Measurements from ENCODE around the gene VCAN.

VCAN gene

DNA sequence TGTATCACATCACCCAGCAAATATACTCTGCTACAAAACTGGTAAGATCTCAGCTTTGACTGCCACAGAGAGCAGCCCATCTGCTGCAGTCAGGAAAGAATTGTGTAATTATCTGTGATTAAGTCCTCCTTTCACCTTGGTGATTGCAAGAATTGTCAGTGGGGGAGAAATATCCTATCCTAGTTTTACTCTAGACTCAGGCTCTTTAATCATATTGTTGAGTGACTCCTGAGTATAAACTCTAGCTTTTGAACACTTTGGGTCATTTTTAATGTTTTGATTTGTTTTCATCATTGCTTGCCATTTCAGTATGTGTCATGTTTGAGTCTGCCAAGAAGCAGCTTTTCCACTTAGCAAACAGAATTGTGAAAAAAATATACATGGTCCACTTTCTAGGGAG is 32.1 kb downstream of the VCAN start:
- no peak for DNase-seq

DNA sequence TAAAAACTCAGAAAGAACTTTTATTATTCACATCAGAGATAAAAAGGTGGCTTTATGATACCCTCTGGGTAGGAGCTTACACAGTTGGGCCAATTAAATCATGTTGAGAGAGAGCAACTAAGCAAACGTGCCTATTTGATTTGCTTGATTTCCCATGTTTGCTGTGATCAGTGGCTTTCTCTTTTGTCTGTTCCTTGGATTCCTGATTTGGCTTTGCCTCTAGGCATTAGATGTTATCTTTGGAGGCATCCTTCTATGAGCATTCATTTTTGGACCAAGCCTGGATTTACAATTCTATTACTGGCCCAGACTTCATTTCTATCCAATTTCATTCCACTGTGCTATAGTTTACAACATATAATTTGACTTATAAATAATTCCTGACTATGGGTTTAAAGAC is 35.9 kb downstream of the VCAN start:
- DNase-seq, result no peak

DNA sequence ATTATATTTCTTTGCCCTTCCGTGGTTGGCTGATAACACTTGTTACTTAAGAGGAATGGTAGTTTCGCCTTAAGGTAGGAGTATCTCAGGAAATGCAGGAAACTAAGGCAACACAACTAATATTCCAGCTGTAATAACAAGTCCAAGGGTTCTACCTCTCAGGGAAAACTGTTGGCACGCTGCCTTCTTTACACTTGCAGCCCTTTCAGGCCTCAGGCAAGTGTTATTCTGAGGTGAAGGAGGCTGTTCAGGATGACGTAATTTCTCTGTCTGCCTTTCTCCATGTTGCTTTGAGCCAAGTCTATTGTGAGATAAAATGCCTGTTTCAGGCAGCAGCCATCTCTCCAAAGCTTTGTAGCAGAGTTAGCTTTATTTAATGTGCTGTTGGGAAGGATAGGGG is 38.0 kb downstream of the VCAN start:
- DNase-seq, result peak; percentile 54

DNA sequence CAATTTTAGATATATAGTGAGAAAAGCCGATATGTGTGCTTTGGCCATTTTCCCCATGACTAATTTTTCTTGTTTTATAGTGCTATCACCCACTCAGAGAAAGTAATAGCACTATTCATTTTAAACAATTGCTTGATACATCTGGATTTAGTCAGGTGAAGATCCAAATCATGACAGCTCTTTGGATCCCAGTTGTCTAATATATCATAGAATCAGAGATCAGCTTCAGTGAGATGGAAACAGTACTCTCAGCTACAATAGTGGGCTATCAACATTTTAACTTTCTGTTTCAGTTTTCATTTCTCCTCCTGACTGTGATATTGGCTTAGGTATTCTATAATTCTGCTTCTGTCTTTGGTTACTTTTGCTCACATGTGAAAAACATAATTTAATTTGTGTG is 38.7 kb downstream of the VCAN start:
- DNase-seq, result no peak

DNA sequence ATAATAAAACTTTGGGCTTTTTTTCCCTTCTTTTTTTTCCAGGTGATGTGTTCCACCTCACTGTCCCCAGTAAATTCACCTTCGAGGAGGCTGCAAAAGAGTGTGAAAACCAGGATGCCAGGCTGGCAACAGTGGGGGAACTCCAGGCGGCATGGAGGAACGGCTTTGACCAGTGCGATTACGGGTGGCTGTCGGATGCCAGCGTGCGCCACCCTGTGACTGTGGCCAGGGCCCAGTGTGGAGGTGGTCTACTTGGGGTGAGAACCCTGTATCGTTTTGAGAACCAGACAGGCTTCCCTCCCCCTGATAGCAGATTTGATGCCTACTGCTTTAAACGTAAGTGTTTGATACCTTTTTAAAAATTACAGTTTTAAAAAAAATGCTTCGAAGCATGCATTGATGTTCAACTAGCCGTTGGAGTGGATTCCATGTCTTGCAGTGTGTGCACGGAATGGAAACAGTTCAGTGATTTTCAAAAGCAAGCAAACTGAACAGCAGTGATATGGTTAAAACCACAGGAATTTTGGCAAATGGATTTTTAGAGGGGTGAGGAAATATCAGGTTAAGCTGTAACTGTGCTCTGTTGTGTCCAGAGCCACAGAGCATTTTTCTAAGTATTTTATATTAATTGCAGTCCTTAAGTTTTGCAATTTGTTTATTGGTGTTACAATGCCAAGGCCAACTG is 40.7 kb downstream of the VCAN start:
- no peak for DNase-seq

DNA sequence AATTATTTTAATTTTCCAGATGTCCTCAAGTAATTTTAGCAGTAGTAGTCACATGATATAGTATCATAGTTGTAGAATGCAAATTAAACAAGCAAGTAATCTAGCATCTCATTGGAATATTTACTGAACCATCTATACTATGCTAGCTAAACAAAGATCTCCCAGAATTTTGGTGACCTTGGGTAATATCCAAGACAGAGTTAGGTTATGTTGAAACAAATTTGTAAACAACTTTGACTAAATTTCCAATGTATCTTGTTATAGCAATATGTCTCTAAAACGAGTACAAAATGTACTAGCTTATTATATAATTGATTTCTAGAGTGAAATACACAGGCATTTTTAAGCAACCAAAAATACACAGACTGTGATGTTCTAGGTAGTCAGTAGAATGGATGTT is 41.5 kb downstream of the VCAN start:
- no peak for DNase-seq

DNA sequence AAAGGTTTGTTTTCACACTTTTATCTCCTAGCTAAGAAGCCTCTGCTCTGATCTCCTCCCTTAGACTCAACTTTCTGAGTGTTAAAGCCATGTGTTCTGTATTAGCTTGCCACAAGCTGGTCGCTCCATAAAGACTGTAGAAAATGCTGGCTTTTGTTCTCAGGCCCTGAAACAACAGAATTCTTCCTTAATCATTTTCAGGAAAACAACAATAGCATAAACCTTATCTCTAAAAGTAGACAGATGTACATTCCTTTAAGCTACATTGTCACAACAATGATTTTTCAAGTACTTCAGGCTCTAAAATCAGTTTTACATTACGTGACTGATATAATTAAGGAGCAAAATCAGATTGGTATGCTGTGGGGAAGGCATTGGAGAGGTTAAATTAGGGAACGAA is 41.9 kb downstream of the VCAN start:
- no peak for DNase-seq

DNA sequence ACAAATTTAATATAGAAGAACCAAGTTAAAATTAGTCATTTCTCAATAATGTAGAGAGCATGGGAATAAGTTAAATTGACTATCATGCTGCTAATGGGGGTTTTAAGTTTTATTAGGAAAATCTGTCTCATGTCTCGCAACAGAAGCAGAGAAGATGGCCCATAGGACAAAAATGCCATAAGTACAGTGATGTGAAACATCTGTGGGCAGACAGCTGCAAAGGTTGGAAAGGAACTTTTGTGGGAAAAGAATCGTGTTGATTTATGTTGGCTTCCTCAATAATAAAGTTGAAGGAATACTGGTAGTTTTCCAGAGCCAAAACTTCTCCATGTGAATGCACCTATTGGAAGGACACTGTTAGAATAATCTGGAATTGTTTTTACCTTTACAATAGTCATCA is 44.8 kb downstream of the VCAN start:
- no peak for DNase-seq

DNA sequence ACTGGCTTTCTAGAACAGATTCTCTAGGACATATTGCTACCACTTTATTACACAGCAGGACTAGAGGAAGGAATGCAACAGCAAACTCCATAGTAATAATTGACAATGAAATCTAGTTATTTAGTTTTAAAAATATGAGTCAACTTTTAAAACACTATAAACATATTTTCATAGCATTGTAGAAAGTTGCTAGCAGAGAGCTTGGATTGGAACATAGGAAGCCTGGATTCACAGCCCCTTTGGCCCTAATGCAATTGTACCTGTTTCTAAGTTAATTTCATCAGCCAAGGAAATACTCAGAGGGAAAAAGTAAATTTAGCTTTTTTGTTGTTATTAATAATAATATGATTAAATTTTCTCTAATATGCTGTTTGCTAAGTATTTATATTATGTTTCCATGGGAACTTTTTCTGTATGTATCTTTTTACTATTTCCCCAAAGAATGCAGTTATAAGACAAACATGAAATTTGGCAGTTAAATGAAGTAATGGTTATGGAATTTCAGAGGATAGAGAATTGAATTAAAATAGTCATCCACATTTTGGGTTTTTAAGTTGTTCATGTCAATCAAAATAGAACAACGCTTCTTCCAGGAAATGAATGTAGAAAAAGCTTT is 45.6 kb downstream of the VCAN start:
- no peak for DNase-seq

DNA sequence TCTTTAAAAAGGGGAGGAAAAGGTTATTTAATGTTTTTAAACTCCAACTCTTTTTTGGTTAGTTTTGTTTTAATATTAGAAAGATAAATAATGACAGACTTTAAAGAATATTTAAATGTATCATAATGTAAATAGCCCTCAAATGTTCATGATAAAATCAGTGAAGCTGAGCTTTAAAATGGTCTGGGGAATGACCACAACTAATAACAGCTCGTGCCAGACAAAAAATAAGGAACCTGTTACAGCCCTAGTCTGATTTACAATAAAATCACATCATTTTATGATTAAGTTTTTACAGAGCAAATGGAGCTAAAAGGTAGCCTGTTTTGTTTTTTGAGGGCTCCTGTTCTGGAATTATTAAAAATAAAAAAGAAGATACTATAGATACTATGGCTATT is 46.1 kb downstream of the VCAN start:
- DNase-seq, result no peak

DNA sequence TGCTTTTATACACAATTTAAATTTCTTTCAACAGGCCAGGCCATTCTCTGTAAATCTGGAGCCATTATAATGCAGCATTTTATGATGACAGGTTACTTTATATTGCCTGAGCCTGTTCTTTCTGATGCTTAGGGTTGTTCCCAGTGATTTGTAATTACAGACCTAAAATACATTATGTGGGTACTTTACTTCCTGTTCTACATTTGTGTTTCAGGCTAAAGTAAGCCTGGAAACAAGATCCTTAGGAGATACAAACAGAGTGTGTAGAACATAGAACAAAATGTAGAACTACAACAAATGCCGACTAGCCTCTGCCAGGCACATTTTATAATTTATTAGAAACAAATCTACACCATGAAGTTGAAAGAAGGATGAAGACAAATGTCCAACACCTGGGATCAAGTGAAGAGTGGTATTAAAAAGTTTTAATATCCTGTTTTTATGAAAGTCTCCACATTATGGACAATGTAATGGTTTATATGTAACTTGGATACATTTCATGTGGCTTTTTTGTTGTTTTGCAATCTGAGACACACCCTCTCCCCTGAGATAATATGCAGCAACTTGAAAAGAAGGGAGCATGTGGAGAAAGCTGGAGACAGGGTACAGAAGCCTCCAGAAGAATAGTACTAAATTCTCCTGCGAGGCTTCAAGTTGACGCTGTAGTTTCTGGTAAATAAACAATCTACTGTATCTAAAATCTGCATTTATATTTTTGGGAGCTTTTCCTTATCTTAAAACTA is 46.9 kb downstream of the VCAN start:
- DNase-seq, result no peak

DNA sequence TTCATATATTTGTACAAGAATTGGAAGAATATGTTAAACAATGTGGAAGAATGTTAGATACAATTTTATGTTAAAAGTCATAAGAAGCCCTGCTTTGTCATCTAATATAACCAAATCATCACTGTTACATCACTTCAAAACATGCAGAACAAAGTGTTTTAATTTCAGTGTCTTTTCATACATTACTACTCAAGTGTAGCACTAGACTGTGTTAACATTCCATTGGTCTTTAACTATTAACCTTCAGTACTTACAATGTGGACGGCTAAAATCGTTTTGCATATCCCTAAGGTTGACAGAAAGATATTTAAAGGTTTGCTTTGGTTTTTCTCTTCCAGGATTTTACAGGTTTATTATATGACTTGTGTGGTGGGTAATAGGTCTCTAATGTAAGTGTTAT is 50.9 kb downstream of the VCAN start:
- no peak for DNase-seq

DNA sequence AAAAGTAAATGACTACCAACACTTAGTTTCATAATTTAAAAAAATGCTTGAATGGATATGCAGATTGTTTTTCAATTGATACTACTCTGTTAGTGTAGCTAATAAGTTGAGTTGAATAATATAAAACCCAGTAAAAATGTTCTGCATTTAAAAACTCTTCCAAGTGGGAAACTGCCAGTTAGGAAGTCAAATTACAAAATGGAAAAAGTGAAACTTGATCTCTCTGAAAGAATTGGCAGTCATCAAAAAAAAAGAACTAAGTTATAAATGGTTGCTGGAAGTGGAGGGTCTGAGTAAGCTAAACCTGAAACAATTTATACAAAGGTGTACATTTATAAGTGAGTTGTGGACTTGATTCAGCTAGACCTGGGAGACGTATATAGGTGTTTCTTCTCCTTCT is 52.4 kb downstream of the VCAN start:
- no peak for DNase-seq

DNA sequence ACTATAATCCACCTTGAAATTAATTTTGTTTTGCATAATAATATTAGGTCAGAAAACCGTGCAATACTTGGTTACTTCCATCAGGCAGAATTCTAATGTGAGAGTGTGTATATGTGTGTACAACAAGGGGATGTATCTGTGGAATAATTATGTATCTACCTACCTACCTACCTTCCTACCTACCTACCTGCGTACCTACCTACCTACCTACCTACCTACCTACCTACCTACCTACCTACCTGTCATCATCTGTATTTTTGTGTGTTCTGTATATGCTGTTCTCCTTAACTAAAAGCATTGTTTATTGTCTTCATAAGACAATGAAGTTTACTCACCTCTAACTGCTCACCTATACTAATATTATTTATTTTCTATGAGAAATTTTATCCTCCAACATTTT is 52.8 kb downstream of the VCAN start:
- DNase-seq, result no peak

DNA sequence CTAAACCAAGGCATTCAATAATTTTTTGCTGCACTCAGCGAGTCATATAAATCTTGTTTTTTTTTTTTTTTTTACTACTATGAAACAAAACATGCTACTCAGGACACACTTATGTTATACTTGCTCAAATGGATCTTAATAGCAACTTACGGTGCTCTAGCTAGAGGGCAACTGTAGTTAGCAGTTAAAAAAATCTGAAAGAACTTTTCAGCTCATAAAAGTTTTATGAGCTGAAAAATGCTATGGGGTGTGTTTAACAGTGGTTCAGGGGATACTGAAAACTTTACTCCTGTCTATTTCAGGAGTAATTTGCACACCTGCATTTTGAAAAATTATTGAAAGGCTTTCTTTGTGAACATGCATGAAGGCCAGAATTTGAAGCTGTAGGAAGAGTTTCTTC is 53.4 kb downstream of the VCAN start:
- no peak for DNase-seq

DNA sequence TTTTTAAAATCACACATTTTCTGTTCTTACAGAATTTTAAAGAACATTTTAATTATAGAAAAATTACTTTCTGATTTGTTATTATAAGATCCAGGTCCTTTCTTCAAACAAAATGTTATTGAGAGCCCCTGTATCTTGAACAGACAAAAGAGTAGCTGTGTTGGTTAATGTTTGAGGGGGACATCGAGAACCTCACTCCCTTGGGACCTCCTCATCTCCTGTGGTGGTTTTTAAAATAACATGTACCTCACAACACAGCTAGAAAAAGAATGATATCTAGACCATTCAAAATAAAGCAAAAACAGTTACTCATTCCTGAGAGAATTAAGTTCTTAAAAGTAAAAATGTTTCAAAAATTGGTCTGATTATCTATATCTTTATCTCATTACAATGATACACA is 54.7 kb downstream of the VCAN start:
- no peak for DNase-seq

DNA sequence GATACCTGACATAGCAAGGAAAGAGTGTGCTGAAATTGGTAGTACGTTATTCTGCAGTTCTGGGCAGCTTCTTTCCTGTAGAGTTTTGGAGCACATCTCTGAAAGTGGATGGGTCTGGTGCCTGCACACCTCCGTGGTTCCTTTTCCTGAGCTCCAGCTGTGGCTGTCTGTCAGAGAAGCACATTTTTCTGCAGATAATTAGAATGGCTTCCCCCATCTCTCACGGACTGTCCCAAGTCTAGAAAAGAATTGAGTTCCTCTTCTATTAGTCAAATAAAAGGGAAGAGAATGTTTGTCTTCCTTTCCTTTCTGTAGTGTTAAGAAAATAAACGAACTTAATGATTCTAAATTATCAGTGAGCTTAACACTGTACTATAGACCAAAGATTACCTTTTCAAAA is 55.7 kb downstream of the VCAN start:
- DNase-seq, result no peak

DNA sequence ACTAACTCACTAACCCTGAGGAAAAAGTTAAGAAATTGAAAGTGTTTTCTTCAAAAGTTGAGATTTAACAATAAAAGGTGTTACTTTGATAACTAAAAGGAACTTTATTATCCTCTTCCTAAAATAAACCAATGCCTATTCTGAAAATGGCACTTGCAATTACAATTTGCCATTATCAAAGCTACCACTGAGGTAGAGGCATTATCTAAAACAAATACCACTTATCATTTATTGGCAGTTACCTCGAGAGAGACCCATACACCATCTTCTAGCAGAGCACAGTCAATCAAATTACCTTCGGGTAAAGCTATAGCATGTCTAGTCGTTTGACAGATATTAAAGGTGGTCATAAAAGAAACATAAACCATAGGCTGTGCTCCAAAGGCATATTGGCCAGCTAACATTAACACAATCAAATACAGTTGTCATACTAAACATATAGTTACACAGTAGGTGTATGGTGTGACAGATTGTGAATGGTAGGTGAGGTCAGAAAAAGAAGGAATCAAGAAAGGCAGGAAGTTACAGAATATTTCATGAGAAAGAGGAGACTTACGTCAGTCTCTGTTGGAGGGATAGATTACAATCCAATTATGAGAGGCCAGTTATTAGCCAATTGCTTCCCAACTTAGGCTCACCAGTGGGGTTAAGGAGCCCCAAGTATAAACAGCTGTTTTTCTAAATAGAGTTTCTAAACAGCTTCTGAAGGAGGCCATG is 56.3 kb downstream of the VCAN start:
- no peak for DNase-seq

DNA sequence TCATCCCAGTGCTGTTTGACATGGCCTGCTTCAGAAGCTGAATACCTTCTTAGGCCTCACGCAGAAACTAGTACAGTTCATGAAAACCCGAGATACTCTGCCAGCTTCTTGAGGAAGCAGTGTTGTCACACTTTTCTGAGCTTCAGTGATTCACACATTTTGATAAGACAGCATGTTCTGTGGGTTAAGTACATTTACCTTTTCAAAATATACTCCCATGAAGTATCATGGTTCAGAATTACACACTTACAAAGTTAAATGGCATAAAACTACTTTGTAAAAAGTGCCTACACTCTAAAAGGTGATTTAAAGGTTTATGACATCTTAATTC is 56.9 kb downstream of the VCAN start:
- no peak for DNase-seq

DNA sequence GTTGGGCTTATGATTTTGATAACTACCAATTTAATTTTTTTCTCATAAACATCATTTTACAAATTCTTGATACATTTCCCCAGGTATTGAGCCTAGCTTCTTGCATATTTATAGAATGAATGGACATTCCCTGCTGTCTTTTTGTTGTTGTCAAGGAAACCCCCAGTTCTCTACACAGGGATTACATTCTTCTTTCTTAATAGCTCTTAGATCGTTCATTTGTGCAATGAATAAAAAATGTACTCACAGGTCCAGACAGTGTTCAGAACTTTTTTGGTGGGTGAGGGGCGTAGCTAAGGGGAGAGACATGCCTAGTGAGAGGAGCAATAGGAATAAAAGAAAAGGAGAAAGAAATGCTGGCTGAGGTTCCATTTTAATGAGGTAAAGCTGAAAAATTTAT is 58.6 kb downstream of the VCAN start:
- DNase-seq, result no peak

DNA sequence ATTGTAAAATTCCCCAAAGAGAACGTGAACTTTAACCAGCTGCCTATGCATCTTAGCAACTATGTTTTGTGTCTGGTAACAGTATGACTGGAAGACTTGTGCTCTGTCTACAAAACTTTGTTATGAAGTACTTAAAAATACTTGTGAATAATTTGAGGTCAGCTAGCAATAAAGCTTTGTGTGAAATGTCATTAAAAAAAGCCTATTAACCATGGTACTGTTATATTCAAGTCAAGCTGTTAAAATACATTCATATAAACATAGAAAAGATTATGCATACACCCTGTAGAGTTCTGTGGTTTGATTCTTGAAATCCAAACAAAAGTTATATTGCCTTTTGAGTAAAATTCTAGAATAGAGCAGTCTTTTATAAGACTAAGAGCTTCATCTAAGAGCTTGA is 60.1 kb downstream of the VCAN start:
- DNase-seq, result no peak

DNA sequence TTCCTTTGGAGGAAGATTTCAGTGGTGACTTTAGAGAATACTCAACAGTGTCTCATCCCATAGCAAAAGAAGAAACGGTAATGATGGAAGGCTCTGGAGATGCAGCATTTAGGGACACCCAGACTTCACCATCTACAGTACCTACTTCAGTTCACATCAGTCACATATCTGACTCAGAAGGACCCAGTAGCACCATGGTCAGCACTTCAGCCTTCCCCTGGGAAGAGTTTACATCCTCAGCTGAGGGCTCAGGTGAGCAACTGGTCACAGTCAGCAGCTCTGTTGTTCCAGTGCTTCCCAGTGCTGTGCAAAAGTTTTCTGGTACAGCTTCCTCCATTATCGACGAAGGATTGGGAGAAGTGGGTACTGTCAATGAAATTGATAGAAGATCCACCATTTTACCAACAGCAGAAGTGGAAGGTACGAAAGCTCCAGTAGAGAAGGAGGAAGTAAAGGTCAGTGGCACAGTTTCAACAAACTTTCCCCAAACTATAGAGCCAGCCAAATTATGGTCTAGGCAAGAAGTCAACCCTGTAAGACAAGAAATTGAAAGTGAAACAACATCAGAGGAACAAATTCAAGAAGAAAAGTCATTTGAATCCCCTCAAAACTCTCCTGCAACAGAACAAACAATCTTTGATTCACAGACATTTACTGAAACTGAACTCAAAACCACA is 67.4 kb downstream of the VCAN start:
- no peak for DNase-seq

DNA sequence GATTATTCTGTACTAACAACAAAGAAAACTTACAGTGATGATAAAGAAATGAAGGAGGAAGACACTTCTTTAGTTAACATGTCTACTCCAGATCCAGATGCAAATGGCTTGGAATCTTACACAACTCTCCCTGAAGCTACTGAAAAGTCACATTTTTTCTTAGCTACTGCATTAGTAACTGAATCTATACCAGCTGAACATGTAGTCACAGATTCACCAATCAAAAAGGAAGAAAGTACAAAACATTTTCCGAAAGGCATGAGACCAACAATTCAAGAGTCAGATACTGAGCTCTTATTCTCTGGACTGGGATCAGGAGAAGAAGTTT is 67.9 kb downstream of the VCAN start:
- no peak for DNase-seq

DNA sequence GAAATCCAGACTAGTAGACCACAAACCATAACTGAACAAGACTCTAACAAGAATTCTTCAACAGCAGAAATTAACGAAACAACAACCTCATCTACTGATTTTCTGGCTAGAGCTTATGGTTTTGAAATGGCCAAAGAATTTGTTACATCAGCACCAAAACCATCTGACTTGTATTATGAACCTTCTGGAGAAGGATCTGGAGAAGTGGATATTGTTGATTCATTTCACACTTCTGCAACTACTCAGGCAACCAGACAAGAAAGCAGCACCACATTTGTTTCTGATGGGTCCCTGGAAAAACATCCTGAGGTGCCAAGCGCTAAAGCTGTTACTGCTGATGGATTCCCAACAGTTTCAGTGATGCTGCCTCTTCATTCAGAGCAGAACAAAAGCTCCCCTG is 68.6 kb downstream of the VCAN start:
- no peak for DNase-seq

Measured in DMS53 (cell line).